ENCODE results near the gene ICAM1. TPM values are rescaled to one million over a fixed set of nuclear protein-coding genes. Genes with fewer than 3 reads are reported as not detected.

The ICAM1 gene
- total RNA-seq, 1 donor from 2014 or later = 3.3 TPM

DNA sequence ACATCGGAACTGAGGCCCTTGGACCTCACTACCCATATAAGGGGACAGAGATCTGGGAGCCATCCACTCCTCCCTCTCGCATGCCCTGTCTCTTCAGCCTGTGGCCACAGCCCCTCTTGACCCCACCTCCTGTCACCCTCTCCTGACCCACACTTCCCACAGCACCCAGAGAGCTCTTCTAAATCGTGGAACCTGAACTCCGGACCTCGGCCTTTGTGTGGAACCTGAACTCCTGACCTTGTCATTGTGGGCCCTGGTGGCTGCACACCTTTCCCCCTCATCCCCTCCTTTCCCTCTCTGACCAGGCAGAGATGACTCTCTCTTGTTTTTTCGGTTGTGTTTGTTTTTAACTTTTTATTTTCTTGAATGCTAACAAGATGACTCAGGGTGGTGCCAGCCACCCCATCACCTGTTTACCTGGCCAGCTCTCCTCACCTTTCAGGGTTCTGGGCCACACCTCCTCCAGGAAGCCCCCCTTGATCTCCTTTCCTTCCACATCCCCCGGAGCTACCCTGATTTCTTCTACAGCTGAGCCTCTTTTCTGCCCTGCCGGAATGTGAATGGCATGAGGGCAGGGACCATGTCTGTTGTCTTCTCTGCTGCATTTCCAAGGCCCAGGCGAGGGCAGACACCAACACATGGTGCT, 13.8 kb upstream of the ICAM1 start:
- peaks cover 14% of the 10 kb centered on the region for H3K36me3 Mint-ChIP-seq
- H3K27ac Mint-ChIP-seq = peak overlapping the region; percentile 37
- TF ChIP-seq, protein P1, sequence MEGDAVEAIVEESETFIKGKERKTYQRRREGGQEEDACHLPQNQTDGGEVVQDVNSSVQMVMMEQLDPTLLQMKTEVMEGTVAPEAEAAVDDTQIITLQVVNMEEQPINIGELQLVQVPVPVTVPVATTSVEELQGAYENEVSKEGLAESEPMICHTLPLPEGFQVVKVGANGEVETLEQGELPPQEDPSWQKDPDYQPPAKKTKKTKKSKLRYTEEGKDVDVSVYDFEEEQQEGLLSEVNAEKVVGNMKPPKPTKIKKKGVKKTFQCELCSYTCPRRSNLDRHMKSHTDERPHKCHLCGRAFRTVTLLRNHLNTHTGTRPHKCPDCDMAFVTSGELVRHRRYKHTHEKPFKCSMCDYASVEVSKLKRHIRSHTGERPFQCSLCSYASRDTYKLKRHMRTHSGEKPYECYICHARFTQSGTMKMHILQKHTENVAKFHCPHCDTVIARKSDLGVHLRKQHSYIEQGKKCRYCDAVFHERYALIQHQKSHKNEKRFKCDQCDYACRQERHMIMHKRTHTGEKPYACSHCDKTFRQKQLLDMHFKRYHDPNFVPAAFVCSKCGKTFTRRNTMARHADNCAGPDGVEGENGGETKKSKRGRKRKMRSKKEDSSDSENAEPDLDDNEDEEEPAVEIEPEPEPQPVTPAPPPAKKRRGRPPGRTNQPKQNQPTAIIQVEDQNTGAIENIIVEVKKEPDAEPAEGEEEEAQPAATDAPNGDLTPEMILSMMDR (conservative IDR thresholded peaks at IDR 0.05) = no peak
- H3K4me3 Mint-ChIP-seq = peak overlapping the region; percentile 16
- no peak for DNase-seq (ENCODE audit: extremely low spot score, unreplicated experiment)
- no peaks in the 10 kb centered on the region for H3K27me3 Mint-ChIP-seq
- no peaks in the 10 kb centered on the region for H3K9me3 Mint-ChIP-seq
- H3K4me1 Mint-ChIP-seq (ENCODE audit: unreplicated experiment) = peaks cover 5% of the 10 kb centered on the region

DNA sequence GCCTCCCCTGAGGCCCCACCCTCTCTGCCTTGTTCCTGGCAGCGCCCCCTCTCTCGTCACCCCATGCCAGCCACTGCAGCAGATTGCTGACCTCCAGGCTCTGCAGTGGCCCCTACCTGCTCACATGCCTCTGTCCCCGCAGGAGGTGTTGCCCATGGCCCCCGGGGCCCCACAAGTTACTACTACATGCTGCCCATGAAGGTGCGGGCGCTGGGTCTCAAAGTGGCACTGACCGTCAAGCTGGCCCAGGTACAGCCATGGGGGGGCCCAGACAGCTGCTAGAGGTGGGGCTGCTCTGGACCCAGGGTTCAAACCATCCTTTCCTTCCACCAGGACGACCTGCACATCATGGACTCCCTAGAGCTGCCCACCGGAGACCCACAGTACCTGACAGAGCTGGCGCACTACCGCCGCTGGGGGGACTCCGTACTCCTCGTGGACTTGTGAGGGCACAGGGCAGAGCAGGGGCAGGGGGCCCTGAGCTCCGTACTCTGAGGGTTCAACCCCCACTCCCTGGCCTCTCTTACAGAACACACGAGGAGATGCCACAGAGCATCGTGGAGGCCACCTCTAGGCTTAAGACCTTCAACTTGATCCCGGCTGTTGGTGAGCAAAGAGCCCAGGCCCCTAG, 12.7 kb upstream of the ICAM1 start:
- no peak for DNase-seq (ENCODE audit: extremely low spot score, unreplicated experiment)
- Mint-ChIP-seq H3K4me3 (no peak overlapping the region), H3K27ac (no peak overlapping the region), H3K9me3 (no peaks in the 10 kb centered on the region), H3K36me3 (peaks cover 14% of the 10 kb centered on the region), H3K27me3 (no peaks in the 10 kb centered on the region), H3K4me1 (ENCODE audit: unreplicated experiment) (no peaks in the 10 kb centered on the region)
- TF ChIP-seq, protein P1 (conservative IDR thresholded peaks at IDR 0.05) = no peak

DNA sequence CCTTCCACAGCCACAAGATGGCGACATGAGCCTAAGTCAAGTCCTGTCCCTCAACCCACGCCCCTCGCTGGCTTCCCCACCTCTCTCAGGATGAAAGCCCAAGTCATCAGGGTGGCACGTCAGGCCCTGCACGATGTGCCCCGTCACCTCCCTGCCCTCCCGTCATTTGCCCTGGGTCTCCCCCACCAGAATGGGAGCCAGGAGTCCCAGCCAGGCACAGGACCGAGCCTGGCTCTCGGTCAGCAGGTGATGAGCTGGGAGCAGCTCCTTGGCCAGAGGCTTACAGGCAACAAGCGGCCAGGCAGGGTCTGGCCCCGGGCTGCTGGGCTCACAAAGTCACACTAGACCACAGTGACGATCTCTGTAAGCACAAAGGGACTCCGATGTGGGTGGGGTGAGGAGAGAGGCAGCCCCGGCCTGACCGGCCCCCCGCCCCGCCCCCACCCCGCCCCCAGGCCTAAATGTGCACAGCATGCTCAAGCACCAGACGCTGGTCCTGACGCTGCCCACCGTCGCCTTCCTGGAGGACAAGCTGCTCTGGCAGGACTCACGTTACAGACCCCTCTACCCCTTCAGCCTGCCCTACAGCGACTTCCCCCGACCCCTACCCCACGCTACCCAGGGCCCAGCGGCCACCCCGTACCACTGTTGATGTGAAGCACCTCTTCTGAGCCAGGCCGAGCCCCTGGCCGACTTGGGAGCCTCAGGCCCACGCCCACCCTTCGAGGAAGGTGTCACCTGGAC, 11.6 kb upstream of the ICAM1 start:
- DNase-seq (ENCODE audit: extremely low spot score, unreplicated experiment) = peak; percentile 90
- Mint-ChIP-seq H3K27me3 (no peaks in the 10 kb centered on the region), H3K4me1 (ENCODE audit: unreplicated experiment) (no peaks in the 10 kb centered on the region), H3K4me3 (no peak overlapping the region), H3K36me3 (peaks cover 14% of the 10 kb centered on the region), H3K27ac (no peak overlapping the region), H3K9me3 (no peaks in the 10 kb centered on the region)
- TF ChIP-seq, protein P1 (conservative IDR thresholded peaks at IDR 0.05) = peak; percentile 83

DNA sequence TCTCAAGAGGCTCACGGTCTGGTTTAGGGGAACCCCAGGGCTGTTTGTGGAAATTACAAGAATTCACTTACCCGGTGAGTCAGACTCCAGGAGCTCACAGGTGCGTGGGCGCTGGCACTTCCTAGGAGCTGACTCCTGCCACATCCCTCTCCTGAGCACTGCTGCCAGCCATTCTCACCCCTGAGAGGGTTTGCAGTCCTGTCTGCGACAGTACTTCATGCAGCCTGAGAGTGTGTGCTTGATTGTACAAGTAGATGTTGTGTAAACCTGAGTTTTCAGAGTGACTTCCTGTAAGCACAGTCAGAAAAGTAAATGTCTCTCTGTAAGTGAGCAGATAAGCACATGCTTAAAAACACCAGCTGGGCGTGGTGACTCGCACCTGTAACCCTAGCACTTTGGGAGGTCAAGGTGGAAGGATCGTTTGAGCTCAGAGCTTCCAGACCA, 10.8 kb upstream of the ICAM1 start:
- H3K27me3 Mint-ChIP-seq = no peaks in the 10 kb centered on the region
- no peak overlapping the region for H3K4me3 Mint-ChIP-seq
- DNase-seq (ENCODE audit: extremely low spot score, unreplicated experiment) = no peak
- peak overlapping the region; percentile 58 for H3K27ac Mint-ChIP-seq
- no peaks in the 10 kb centered on the region for H3K4me1 Mint-ChIP-seq (ENCODE audit: unreplicated experiment)
- TF ChIP-seq, protein P1 (conservative IDR thresholded peaks at IDR 0.05) = no peak
- no peaks in the 10 kb centered on the region for H3K9me3 Mint-ChIP-seq
- peaks cover 12% of the 10 kb centered on the region for H3K36me3 Mint-ChIP-seq

DNA sequence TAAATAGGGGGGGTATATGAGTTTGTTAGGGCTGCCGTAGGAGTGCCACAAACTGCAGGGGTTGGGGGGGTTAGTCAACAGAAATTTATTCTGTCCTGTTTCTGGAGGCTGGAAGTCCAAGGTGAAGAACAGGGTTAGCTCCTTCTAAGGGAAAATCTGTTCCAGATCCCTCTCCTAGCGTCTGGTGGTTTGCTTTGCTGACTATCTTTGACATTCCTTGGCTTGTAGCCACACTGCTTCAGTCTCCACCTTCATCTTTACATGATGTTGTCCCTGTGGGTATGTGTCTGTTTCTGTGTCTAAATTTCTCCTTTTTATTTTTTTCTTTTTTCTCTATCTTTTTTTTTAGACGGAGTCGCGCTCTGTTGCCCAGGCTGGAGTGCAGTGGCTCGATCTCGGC, 8.1 kb upstream of the ICAM1 start:
- TF ChIP-seq, protein P1 (conservative IDR thresholded peaks at IDR 0.05) = no peak
- Mint-ChIP-seq H3K4me3 (no peak overlapping the region), H3K9me3 (no peaks in the 10 kb centered on the region), H3K27ac (no peak overlapping the region), H3K4me1 (ENCODE audit: unreplicated experiment) (no peaks in the 10 kb centered on the region), H3K36me3 (peaks cover under 1% of the 10 kb centered on the region), H3K27me3 (no peaks in the 10 kb centered on the region)
- no peak for DNase-seq (ENCODE audit: extremely low spot score, unreplicated experiment)

Measured in type B pancreatic cell (in vitro differentiated cells).